ENCODE results near the gene PTGR3.

PTGR3 gene

GRCh38 chr18:75209129-75209950 lies at the start of gene PTGR3:
PTGR3 (minus strand) TSS chr18:75209139; CDS start chr18:75209058, 81 bp downstream.
- DNase-seq (ENCODE audit: low spot score): peak; percentile 94
- H3K27ac ChIP-seq: peak within 1 kb of the TSS; percentile 94 to 95
- no peak for TF ChIP-seq CTCF (IDR thresholded peaks at IDR 0.05)
- peak within 1 kb of the TSS; percentile 78 for H3K4me3 ChIP-seq

GRCh38 chr18:75257605-75258004 lies 48.7 kb upstream of the PTGR3 start:
- TF ChIP-seq CTCF (IDR thresholded peaks at IDR 0.05): no peak
- no peak for DNase-seq (ENCODE audit: low spot score)
- H3K27ac ChIP-seq: no peak overlapping the region
- no peak overlapping the region for H3K4me3 ChIP-seq

GRCh38 chr18:75256376-75256775 lies 47.4 kb upstream of the PTGR3 start:
- DNase-seq (ENCODE audit: low spot score): no peak
- no peak overlapping the region for H3K4me3 ChIP-seq
- TF ChIP-seq CTCF (IDR thresholded peaks at IDR 0.05): no peak
- H3K27ac ChIP-seq: no peak overlapping the region

- no peak for DNase-seq (ENCODE audit: low spot score)
These were observed 46.2 kb upstream of the PTGR3 start for GRCh38 chr18:75255094-75255493.

GRCh38 chr18:75253784-75254183 lies 44.8 kb upstream of the PTGR3 start:
- TF ChIP-seq CTCF (IDR thresholded peaks at IDR 0.05): no peak
- DNase-seq (ENCODE audit: low spot score): no peak
- H3K27ac ChIP-seq: peak overlapping the region in 1 of 2 donors; percentile 22
- H3K4me3 ChIP-seq: peak overlapping the region; percentile 30

More at GRCh38 chr18:75255094-75255493, 46.2 kb upstream of the PTGR3 start:
- H3K4me3 ChIP-seq: no peak overlapping the region
- H3K27ac ChIP-seq: no peak overlapping the region
- no peak for TF ChIP-seq CTCF (IDR thresholded peaks at IDR 0.05)

GRCh38 chr18:75253043-75253442 lies 44.1 kb upstream of the PTGR3 start:
- TF ChIP-seq CTCF (IDR thresholded peaks at IDR 0.05): no peak
- Histone ChIP-seq H3K27ac (no peak overlapping the region), H3K4me3 (peak overlapping the region; percentile 30)
- no peak for DNase-seq (ENCODE audit: low spot score)

- no peak for TF ChIP-seq CTCF (IDR thresholded peaks at IDR 0.05)
- DNase-seq (ENCODE audit: low spot score): no peak
- H3K27ac ChIP-seq: no peak overlapping the region
- no peak overlapping the region for H3K4me3 ChIP-seq
These were observed 43.2 kb upstream of the PTGR3 start for GRCh38 chr18:75252136-75252535.
